Stimulated activated CD4-positive, alpha-beta T cell treated with anti-CD3 and anti-CD28 coated beads, Interleukin-1b, Interleukin-23, amount 100 ng/mL, for 4 hours (primary cell): ENCODE measurements around the gene MRRF.
"Not testable (repeated sequence)": the region's sequence is repeated elsewhere in the genome, so short reads cannot be mapped to it uniquely, and the experiment has no call there.

Source experiments
- DNase-seq, 2 donors: peaks; one replicate each; pipeline ENCODE4 v3.0.0-alpha.2; 2020; ENCODE audit warnings: low read depth in 2 of 2

MRRF gene

GRCh38 chr9:122276096-122276495 is 11.4 kb downstream of the MRRF start:
- DNase-seq = no peak

- no peak for DNase-seq
Observed at GRCh38 chr9:122277285-122277897, 12.7 kb downstream of the MRRF start.

GRCh38 chr9:122281368-122281767 is 16.7 kb downstream of the MRRF start:
- no peak for DNase-seq

- DNase-seq = no peak
Observed at GRCh38 chr9:122286764-122287163, 22.1 kb downstream of the MRRF start.

- no peak for DNase-seq
Observed at GRCh38 chr9:122287214-122287720, 22.6 kb downstream of the MRRF start.

- no peak for DNase-seq
Observed at GRCh38 chr9:122291458-122291857, 26.8 kb downstream of the MRRF start.

- no peak for DNase-seq
Observed at GRCh38 chr9:122294531-122294930, 29.8 kb downstream of the MRRF start.

GRCh38 chr9:122297512-122297911 is 32.8 kb downstream of the MRRF start:
- DNase-seq = no peak

- no peak for DNase-seq
Observed at GRCh38 chr9:122302237-122303093, 37.8 kb downstream of the MRRF start.

GRCh38 chr9:122307061-122307460 is 42.4 kb downstream of the MRRF start:
- DNase-seq = no peak

GRCh38 chr9:122307925-122308324 is 43.2 kb downstream of the MRRF start:
- no peak for DNase-seq

GRCh38 chr9:122309861-122310260 is 45.2 kb downstream of the MRRF start:
- no peak for DNase-seq

GRCh38 chr9:122314165-122314564 is 49.5 kb downstream of the MRRF start:
- no peak for DNase-seq

GRCh38 chr9:122315534-122315933 is 50.9 kb downstream of the MRRF start:
- DNase-seq = no peak

- DNase-seq = no peak
Observed at GRCh38 chr9:122318284-122318683, 53.6 kb downstream of the MRRF start.

GRCh38 chr9:122320413-122320881 is 55.8 kb downstream of the MRRF start:
- no peak for DNase-seq

GRCh38 chr9:122322553-122322952 is 57.9 kb downstream of the MRRF start:
- DNase-seq = no peak

GRCh38 chr9:122324665-122325064 is 60.0 kb downstream of the MRRF start:
- not testable (repeated sequence) for DNase-seq

- DNase-seq = no peak
Observed at GRCh38 chr9:122325124-122325523, 60.4 kb downstream of the MRRF start.

GRCh38 chr9:122327175-122327574 is 62.5 kb downstream of the MRRF start:
- DNase-seq = no peak

GRCh38 chr9:122329597-122329996 is 64.9 kb downstream of the MRRF start:
- DNase-seq = no peak

- DNase-seq = not testable (repeated sequence)
Observed at GRCh38 chr9:122330466-122330865, 65.8 kb downstream of the MRRF start.

GRCh38 chr9:122331523-122331927 is 66.8 kb downstream of the MRRF start:
- no peak for DNase-seq
